Fibroblast of mammary gland (primary cell): ENCODE results near the gene TRNAU1AP.

Experiments used
- DNase-seq: peaks from one replicate; pipeline ENCODE4 v3.0.0-alpha.2; 2010; ENCODE audit warnings: low read depth
- H3K4me3 ChIP-seq: 2 replicates; pipeline ENCODE4 v1.5.1; 2011; ENCODE audit warnings: low read depth, mild to moderate bottlenecking, low read length, moderate library complexity; ENCODE audit not compliant: control insufficient read depth
- TF ChIP-seq, protein P1 (sequence below): conservative IDR thresholded peaks from 2 replicates; pipeline ENCODE4 v1.5.1; 2011; ENCODE audit warnings: low read depth, low read length, inconsistent platforms; ENCODE audit not compliant: control insufficient read depth, insufficient read depth

The TRNAU1AP gene

DNA sequence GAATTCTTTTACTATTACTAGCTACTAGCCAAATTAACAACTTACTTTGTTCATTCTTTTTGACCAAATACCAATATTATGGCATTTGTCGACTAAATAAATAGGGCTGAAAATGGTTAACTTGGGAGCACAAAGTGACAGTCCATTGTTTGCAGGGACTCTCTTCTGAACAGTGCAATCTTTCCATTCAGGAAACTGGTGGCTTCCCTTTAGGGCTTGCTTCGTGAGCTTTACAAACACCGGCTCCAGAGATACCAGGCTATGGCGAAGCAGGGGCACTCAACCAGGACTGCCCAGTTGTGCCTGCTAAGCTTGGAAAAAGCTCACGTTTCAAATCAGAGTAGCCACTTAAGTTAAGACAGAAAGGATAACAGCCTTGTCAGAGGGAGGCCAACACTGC lies 51.5 kb downstream of the TRNAU1AP start:
- DNase-seq = no peak
- no peak overlapping the region for H3K4me3 ChIP-seq
- TF ChIP-seq, protein P1, sequence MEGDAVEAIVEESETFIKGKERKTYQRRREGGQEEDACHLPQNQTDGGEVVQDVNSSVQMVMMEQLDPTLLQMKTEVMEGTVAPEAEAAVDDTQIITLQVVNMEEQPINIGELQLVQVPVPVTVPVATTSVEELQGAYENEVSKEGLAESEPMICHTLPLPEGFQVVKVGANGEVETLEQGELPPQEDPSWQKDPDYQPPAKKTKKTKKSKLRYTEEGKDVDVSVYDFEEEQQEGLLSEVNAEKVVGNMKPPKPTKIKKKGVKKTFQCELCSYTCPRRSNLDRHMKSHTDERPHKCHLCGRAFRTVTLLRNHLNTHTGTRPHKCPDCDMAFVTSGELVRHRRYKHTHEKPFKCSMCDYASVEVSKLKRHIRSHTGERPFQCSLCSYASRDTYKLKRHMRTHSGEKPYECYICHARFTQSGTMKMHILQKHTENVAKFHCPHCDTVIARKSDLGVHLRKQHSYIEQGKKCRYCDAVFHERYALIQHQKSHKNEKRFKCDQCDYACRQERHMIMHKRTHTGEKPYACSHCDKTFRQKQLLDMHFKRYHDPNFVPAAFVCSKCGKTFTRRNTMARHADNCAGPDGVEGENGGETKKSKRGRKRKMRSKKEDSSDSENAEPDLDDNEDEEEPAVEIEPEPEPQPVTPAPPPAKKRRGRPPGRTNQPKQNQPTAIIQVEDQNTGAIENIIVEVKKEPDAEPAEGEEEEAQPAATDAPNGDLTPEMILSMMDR = no peak

DNA sequence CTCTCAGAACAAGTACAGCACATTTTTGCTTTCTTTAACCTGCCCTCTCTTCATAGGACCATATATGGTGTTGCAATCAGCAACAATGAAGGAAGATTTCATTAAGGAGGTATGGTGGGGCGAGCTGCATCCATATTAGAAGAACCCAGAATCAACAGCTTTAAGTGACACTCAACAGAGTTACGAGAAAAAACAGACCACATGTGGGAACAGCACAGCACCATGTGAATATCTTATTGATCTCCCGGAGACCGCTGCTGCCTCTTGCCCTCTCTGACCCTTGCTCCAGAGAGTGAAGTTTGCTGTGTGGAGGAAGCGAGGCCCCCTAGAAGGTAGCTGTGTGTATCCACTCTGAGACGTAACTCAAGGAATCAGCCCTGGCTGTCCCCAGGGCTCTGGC lies 52.1 kb downstream of the TRNAU1AP start:
- DNase-seq = no peak
- TF ChIP-seq, protein P1 = no peak
- H3K4me3 ChIP-seq = no peak overlapping the region

DNA sequence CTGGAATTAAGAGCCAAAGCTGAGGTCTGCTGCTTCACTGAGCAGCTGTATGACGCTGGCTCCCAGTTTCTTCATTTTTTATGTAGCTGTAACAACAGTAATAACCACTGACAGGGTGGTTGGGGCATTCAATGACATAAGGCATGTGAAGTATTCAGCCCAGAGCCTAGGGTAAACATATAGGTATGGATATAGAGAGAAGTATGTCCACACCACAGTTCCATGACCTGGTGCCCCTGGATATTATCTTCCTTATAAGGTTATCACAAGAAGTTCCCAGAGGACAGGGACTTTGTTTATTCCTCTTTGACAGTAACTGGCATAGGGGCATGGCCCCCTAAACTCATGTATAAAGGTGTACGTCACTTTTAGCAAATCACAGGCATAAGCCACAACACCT lies 53.9 kb downstream of the TRNAU1AP start:
- no peak for DNase-seq
- H3K4me3 ChIP-seq = no peak overlapping the region
- TF ChIP-seq, protein P1 = no peak

DNA sequence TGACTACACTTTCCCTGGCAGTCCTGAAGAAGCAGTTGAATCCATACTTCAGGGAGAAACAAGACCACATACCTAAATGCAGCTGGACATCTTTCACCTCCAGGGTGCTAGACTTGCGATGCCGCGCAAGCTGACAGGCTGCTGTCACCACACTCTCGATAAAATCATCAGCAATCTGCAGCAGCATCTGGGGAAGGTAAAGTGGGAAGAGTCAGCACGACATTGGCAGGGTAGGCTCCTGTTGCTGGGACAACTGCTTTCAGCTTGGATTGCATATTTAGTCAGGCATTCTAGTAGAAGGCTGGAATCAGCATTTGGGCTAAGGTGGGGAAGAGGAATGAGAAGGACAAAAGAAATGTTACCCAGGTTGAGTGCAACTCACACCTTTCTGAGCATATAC lies 60.3 kb downstream of the TRNAU1AP start:
- DNase-seq = no peak
- TF ChIP-seq, protein P1 = no peak
- H3K4me3 ChIP-seq = no peak overlapping the region
